GM21737 (cell line): ENCODE results near the gene GOLGA6L7.
"Not testable (repeated sequence)": the region's sequence is repeated elsewhere in the genome, so short reads cannot be mapped to it uniquely, and the experiment has no call there.

ENCODE experiments used
- ATAC-seq: cut with Tn5 transposase; IDR thresholded peaks from one replicate; pipeline ENCODE4 v1.9.1; 2021; ENCODE audit warnings: mild to moderate bottlenecking, moderate library complexity; ENCODE audit not compliant: unreplicated experiment

GOLGA6L7 gene, protein sequence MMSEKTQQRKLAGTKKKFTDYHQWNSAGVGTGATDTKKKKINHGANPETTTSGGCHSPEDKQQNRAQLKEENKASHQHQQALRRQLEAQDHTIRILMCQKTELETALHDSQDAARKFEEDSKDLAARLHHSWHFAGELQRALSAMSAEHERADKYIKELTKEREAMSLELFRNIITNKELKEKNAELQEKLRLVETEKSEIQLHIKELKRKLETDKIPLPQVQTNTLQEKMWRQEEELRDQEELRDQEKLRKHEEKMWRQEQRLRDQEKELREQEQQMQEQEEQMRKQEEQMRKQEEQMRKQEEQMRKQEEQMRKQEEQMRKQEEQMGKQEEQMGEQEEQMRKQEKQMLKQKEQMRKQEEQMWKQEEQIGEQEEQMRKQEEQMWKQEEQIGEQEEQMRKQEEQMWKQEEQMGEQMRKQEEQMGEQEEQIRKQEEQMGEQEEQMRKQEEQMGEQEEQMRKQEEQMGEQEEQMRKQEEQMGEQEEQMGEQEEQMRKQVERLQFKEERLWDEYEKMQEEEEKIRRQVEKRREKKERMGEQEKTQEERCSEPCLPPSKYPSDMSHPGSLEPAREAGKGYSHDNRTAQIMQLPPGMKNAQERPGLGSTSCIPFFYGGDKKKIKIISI

DNA sequence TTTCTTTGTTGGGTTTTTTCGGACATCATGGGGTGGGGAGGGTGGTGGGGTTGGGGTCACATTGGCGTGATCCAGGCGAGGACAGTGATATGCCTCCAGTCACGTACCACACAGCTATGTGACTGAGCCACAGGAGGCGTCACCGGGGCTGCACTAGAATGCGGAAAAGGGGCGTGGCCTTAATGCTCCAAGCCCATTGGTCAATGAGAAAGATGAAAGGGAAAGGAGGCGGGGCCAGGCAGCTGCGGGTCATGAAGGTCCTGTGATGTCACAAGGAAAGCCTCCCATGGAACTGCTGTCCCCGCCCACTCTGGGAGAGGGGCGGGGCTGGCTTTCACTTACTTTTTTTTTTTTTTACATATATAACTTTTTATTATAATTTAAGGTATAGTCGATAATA lies at the start of gene GOLGA6L7:
Gene GOLGA6L7, minus strand, starts transcription at position 124 of the 400 bp plus-strand sequence. Its CDS starts 95 bp downstream, at position 29.
- not testable (repeated sequence) for ATAC-seq

DNA sequence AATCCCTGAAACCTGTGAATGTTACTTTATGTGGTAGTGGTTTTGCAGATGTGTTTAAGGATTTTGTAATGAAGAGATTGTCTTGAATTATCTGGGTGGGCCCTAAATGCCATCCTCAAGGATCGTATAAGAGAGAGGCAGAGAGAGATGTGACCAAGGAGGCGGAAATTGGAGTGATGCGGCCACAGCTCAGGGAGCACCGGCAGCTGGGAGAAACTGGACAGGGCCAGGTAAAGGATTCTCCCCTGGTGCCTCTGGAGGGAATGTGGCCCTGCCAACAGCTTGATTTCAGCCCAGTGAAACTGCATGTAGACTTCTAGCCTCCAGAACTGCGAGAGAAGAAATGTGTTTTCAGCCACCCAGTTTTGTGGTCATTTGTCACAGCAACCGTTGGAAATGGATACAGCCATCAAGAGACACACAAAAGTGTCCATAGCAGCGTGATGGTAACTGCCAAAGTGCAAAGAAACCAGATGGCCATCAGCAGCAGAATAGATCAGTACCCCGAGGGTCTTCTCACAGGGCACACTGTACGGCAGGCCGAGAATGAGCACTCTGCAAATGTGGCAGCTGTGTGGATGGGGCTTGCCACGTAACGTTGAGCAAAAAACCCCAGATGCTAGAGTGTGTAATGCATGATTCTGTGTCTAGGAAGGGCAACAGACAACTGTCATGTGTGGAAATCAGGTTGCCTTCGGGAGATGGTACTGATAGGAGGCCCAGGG lies 49.6 kb upstream of the GOLGA6L7 start:
- ATAC-seq, result no peak

DNA sequence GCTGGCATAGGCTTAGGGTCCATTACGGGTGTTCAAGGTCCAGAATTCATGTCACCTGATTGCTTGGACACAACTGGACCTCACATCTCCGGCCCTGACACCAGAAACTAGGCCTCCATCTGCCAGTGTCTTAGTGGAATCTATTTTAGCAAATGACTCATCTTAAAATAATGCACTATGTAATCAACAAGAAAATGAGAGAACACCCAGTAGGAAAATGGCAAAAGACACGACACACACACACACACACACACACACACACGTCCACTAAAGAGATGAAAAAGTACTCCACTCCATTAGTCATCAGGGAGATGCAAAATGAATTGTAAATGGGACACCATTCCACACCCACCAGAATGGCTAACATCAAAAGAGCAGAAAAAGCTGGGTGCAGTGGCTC lies 48.5 kb upstream of the GOLGA6L7 start:
- ATAC-seq, result no peak

DNA sequence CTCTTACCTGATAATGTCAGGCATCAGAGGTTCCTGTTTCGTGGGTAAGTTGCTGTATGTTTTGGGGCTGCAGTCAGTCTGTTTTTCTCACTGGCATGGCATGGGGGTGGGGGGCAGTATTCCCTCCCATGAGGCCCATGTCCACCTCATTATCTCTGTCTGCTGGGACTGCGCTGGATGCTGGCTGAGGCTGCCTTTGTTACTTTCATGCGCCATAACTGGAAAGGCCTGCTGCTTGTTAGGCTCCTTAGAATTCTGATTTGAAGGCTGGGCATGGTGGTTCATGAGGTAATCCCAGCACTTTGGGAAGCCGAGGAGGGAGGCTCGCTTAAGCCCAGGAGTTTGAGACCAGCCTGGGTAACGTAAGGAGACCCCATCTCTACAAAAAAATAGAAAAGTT lies 47.1 kb upstream of the GOLGA6L7 start:
- no peak for ATAC-seq

DNA sequence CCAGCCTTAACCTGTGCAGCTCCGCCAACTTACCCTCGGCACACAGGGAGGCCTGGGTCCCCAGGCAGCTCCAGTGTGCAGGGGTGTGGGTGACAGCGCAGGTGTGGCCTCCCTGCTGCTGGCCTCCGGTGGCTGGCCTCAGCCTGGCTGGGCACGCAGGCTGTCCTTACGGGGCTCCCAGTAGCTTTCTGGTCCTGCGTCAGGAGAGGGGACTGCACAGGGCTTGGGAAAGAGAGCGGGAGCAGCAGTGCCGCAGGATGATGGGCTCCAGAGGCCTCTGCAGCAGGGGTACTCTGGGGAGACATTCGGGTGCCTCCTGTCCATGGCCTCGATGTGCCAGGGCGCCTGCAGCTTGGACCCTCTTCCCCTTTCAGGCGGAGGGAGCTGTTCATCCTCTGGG lies 46.7 kb upstream of the GOLGA6L7 start:
- ATAC-seq, result no peak

DNA sequence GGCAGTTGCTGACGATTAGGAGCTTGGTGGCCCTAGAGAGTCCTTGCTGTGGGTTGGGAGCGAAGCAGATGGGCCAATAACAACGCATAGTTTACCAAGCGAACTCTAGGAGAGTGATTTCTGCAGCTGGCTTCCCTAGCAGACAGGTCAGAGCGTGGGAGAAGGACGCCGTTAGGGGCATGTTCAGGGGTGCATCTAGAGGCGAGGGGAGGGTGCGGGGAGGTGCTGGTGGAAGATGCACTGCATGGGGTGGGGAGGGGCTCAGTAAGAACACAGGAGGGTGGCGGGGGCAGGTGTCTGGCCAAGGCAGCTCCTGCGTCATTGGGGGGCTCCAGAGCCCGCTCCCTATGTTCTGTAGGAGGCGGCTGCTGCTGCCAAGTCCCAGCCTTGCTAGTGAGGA lies 46.2 kb upstream of the GOLGA6L7 start:
- no peak for ATAC-seq

DNA sequence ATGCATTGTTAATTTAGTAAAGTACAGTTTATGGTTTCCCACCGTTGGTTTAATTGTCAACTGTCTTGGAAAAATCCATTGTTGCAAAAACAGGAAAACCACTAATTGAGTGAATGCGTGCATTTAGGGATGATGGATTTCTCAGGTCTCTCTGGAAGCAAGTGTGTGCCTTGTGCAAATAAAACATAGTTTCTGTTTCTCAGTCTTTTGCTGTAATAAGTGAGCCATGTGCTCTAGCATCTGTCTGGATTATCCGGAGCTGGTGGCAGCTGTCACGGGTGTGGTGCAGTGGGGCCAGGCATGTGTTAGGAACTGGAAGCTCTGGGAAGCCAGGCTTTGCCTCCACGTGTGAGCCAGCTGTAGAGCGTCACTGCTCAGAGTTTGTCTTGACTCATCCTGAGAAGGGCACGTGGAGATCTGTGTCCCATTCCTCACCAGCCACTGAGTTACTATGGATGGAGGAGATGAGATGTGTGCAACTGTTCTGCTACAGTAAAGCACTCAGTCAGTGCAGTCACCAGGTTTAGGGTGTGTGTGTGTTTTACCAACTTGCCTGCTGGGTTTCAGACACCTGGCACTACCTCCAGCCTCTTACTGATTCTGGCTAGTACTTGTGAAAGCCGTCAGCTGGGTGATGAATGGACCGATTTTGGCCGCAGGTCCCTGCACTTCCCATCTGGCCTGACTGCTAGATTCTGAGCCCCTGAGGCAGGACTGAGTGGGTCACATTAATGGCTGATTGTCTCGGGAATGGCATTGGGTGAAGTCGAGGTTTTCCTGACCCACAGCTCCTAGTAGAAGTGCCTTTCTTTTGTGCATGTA lies 44.6 kb upstream of the GOLGA6L7 start:
- no peak for ATAC-seq

DNA sequence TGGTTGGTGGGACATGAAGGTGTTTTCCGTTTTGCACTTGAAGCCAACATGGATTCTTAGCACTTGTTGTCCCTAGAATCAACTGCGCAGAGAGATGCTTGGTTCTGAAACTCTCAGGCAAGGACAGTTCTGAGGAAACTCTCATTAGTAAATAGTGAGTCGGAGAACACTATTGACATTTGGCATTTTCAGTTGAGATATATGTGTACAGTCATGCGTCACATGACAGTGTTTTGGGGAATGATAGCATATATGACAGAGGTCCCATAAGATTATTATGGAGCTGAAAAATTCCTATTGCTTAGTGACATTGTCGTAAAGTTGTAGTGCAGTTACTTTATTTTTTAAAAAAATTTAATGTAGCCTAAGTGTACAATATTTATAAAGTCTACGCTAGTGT lies 43.1 kb upstream of the GOLGA6L7 start:
- no peak for ATAC-seq

DNA sequence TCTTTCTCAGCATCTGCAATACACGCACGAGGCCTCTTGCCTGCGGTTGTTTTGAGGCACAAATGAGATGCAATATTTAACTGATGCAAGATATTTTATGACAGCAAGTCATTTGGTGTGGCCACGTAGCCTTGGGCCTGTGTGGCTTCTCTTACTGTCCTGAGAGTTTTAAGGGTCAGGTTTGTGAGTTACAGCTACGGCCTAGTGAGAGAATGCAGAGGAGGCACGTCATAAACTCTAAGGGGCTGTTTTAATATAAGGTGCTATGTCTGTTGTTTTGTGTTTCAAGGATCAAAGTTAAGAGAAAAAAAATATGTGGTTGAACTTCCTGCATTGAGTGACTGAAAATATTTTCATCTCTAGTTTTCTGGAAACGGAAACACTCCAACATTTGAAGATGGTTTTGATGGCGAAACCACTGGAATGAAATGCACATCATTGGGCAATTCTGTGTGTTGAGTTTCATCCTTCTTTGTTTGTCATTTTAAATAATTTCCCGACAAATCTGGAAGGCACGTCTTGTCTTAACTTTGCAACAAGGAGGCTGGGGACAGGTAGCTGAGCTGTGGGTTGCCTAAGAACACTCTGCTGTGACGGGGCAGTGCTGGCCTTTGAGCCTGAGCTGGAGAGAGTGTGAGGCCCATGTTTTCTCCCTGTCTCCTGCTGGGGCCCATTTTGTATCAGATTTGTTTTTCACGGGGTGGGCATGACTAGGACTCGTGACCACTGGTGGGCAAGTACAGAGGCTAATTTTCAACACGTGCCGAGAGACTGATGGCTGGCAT lies 42.5 kb upstream of the GOLGA6L7 start:
- no peak for ATAC-seq

DNA sequence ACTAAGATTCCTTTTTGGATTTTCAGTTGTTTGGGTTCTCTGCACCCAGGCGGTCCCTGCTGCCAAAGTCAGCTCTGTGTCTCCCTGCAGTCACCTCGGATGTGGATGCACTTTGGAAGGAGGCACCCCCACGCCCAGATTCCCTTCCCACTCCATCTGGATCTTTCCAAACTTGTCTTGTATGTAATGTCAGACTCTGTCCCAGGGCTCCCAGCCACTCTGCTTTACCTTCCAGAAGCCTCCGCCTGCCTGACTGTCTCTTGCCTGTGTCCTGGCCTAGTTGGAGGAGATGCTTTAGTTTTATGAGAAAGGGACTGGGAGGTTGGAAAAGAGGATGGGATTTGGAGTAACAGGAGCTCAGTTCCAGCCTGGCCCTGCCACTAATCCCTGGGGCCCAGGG lies 41.8 kb upstream of the GOLGA6L7 start:
- not testable (repeated sequence) for ATAC-seq

DNA sequence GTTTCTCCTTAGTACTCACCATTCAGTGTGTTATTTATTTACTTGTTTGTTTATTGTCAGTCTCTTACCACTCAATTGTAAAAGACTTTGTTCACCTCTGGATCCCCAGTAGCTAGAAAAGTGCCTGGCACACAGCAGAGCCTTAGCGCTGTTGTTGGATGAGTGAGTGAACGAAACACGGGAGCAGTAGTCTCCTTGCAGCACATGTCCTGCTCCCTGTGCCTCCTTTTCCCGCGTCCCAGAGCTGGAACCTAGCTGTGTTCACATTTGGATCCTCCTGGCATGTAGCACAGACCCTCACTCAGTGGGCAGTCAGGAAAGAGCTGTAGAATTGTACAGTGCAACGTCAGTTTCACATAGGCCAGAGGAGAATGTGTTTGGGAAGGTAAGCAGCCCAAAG lies 41.4 kb upstream of the GOLGA6L7 start:
- ATAC-seq, result not testable (repeated sequence)

DNA sequence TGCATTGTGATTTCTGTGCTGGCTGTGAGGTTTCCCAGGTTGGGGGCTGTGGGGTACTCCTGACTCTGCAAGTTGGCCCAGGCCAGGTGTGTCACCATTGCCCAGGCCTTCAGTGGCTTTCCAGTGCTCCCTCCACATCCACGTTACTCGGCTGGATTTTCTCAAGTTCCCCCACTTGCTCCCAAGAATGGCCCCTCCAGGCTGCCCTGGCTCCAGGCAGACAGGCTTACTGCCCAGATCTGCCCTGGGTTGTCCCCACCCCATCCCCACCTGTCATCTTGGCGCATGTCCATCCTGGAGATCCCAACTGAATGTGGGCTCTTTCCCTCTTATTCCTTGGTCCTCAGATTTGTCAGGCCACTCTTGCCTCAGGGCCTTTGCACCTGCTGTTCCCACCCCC lies 40.9 kb upstream of the GOLGA6L7 start:
- ATAC-seq, result no peak

DNA sequence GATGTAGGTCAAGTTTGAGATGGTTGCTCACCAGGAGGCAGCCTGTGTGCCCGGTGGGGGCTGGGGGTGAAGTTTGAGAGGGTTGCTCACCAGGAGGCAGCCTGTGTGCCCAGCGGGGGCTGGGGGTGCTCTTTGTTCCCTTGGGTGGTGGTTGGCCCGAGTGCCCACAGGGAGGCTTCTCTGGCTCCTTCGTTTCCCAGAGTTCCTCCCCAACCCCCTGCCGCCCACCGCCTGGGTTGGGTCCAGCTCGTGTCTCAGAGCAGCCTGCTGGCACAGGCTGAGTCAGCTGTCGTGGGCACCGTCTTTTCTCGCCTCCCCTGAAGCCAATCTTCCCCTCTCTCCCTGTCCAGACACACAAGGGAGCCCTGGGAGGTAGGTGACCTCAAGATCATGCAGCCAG lies 40.5 kb upstream of the GOLGA6L7 start:
- no peak for ATAC-seq

DNA sequence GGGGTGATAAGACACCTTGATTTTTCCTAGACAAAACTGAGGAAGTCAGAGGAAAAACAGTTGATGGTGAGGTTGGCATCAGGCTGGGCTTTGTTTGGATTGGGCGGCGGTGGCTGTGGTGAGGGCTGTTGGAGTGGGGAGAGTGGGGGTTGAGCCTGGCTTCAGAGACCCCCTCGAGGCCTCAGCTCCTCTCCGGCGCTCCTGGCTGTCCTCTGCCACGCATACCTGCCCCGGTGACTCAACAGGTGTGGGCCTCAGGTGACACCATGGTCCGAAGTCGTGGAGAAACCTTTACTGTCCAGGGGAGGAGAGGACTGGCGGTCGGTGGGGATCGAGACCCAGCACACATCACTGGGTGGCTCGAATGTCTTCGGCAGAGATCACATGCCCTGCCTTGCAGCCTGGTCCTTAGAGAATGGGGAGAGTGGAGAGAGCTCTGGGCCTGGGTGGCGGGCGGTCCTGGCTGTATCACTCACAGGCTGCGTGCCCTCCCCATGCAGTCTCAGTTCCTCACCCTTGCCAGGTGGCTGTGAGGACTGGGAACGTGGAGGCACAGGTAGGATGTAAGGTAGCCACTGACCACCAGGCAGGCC lies 40.0 kb upstream of the GOLGA6L7 start:
- no peak for ATAC-seq

DNA sequence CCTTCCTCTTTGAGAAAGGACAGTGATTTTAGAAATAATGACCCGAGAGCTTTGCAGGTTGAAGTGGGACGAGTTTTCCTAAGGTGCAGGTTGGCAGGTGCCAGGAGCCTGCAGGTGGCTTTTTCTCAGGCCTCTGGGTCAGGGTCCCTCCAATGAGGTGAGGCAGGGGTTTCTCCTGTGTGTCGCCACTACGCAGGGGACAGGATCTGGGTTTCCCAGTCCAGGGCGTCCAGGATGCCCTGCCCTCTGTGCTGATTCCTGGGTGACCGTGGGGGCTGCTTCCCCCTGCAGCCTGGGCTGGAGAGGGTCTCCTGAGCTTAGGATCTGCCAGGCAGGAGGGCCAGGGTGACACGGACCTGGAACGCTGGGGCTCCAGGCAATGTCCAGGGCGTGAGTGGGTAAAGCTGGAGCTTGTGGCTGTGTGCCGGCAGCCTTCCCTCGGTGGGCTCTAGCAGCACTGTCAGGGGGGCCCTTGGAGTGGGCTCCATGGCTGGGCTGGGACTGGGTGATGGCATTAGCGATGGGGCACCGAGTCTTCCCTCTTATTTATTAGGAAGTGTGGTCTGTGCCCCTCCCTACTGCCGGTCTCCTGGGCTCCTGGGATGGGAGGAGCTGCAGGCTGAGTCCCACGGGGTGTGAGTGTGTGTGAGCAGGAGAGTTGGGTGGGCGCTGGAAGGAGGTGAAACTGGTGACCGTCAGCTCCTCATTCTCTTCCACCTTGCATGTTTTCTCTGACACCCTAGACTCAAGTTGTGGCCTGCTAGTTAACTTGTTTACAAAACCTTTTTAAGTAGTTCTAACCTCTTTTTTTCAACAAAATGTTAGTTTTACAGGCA lies 39.1 kb upstream of the GOLGA6L7 start:
- ATAC-seq, result no peak

DNA sequence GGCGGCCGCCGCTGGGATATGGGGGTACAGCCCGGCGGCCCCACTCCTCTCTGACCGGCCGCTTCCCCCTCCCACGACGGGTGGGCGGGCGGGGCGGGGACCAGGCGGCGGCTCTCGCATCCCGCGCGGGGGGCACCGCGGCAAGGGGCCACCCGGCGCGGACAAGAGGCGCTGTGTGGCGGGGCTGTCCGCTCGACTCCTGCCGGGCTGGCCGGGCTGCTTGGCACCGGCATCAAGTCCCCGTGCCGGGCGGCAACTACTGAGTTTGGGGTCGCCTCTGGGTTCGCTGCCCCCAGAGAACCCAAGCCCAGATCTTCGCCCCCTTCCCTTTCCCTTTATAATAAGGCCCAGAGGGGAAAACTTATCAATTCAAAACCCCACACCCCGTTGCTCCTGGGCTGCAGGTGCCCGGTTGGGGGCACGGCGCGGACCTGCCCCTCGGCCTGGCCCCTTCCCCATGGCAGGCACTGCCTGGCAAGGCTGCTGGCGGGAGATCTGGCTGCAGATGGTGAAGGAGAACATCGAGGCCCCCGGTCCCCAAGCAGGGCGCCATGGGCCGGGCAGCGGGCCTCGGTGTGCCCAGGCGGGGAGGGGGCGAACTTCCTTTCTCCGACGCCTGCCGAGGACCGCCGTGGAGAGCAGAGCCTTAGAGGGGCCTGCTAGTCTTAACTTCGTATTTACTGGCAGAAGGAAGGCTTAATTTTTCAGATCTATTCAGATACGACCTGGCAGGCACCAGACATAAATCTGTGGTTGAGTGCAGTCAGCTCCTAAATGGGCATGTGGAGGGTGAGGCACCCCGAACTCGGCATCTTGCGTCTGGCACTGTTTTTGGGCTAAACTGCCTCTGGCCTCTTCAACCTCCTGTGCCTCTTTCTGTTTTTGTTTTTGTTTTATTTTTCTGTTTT lies 38.2 kb upstream of the GOLGA6L7 start:
- no peak for ATAC-seq

DNA sequence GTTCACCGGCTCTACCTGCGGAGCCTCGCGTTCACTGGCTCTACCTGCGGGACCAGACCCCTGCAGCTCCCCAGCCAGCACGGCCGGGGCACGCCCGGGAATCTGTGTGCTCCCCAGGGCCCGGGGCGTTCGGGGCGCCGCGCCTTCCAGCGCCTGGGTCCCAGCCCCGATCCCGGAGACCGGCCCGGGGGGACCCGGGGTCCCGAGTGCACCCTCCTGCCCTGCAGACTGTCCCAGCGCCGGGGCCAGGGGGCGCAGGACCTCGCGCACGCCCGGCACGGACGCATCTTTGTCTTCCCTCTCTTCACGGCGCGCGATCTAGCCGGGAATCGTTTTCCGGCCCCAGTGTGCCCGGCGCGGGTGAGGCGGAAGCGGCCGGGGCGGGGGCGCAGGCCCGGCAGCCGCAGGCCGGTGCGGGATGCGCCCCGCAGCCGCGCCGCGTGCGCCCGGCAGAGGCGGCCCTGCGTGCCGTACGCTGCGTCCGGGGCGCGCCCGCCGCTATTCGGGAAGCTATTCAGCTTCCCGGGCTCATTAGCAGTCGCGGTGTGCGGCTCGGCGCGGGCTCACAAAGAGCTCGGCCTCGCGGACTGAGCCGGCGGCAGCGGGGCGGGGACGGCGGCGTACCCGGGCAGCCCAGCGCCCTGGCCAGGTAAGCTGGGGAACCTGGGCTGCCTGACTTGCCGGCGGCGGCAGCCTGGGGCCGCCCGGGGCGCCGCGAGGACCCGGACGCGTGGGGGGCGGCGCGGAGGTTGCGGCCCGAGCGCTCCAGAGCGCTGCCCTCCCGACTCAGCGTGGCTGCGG lies 37.4 kb upstream of the GOLGA6L7 start, which contains the start of gene APBA2:
Gene APBA2, plus strand, starts transcription at position 345 of the 801 bp plus-strand sequence. CDS start 167,911 bp downstream, outside the sequence.
- no peak for ATAC-seq
